ENCODE measurements around the gene WDR6.

Gene WDR6

DNA sequence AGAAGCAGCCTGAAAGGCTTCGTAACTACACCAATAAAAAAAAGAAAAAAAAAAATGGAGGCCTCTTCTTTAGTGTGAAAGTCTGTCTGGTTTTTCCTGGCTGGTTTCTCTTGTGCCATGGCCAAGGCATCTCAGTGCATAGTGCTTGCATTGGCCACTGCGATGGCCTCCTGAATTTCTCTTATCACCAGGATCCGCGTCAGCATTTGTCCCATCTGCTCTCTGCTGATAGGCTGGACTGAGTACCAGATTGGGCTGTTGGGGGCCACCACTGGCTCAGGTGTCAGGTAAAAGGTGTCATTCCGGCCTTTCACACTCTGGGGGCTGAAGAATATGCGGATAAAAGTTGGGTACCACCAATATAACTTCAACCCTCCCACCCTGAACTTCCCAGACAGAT lies 23.1 kb downstream of the WDR6 start:
- no peak for DNase-seq

DNA sequence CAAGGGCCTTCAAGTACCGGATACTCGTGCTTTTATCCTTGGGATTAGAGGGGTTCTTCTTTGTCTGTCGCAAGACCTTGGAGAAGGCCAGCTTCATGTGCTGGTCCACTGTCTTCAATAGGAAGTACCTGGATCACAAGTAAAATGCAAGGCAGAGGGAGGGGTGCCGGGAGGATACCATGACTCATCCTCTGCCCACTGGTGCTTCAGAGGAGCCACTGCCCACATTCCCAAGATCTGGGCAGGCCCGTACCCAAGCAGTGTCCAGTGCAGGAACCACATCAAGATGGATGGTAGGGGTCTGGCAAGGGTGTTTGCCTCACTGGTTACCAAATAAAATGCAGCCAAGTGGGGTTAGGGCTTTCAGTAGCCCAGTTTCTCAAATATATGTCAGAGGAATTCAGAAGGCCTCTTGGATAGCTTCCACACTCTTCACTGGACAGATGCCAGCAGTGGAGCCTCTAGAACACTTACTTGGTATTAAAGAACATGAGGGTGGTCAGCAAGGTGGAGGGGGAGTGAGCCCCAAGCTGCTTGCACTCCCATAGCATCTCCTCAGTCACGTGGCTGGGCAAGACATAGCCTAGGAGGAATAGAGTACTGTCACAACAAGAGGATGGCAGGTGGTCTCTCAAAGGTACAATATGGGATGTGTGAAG lies 25.6 kb downstream of the WDR6 start:
- DNase-seq, result peak; percentile 45

DNA sequence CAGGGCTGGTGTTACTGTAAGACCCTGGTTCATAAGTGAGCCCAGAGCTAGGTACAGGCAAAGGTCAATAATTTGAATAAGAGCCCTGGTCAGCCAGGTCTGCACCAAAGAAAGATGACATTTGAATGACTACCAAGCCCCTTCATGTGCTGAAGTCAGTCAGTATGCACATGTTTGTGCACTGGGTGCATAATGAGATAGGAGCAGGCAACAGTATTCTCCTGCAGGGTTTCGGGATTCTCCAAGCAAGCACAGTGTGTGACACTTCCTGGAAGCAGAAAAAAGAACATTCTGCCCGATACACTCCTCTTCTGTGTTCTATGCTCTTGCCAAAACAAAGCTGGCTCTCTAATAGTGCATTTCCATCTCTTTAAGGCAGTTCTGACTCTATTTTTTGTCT lies 27.5 kb downstream of the WDR6 start:
- DNase-seq, result no peak

DNA sequence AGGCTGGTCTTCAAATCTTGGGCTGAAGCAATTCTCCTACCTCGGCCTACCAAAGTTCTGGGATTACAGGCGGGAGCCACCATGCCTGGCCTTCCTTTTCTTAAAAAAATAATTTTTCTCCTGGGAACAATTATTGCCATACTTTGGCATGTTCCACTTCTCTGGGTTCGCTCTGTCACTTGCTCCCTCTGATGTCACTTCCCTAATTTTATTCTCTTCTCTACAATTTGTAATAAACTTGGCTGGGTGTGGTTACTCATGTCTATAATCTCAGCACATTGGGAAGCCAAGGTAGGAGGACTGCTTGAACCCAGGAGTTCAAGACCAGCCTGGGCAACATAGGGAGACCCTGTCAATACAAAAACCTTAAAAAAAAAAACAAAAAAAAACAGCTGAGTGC lies 28.1 kb downstream of the WDR6 start:
- no peak for DNase-seq

DNA sequence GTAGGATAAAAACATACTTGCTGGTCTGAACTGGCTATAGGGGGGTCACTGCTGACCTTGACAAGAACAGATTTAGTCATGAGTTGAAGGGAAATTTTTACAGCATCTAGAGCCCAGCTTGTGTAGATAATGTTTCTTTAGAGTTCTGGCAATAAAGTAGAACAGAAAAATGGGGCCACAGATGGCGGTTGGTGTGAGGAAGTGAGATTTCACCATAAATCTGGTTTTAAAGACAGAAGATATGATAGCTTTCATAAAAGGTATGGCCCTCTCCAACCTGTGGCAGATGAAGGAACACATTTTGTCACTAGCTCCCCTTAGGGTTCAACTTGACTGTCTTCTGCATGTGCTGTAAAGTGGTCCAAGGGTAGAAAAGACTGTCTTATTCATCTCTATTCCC lies 46.4 kb downstream of the WDR6 start:
- DNase-seq, result no peak

DNA sequence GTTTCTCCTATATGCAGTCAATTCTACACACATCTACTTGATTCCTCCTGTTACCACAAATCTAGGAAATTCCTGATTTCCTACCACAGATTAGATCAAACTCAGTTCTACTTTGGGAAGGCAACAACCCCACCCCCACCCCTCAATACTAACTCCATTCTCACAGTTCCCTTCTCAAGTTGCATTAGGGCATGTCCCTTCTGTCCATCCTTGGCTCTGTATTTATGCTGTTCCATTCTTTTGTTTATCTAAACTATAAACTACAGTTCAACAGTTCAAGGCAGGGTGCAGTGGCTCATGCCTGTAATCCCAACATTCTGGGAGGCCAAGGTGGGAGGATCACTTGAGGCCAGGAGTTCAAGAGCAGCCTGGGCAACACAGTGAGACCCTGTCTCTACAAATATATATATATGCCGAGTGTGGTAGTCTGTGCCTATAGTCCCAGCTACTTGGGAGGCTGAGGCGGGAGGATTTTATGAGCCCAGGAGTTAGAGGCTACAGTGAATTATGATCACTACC lies 47.2 kb downstream of the WDR6 start:
- DNase-seq, result no peak

DNA sequence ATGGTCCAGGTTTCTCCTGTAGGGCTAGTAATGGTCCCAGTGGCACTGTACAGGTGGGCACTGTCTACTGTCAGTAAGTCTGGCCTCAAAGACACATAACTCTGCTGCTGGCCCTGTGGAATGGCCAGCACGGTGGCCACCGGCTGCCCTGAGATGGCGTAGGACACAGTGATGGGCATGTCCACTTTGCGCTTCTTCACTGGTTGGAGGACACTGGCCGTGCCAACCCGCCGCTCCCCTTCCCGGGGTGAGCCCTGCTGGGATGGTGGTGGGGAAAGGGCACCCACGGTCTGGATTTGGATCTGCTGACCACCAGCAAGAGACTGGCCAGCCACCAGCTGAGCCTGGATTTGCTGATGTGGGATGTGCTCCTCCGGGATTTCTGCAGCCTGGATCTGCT lies 50.1 kb downstream of the WDR6 start:
- DNase-seq, result no peak

DNA sequence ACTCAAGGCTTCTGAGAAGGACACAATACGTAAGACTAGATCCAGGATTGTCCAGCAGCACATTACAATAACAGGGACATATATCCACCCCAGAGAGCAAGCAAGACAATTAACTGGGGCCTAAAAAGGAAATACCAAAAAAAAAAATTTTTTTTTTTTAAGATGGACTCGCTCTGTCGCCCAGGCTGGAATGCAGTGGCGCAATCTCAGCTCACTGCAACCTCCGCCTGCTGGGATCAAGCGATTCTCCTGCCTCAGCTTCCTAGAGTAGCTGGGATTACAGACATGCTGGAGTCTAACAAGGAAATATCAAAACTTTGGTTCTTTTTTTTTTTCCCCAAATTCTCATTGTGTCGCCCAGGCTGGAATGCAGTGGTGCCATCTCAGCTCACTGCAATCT lies 50.8 kb downstream of the WDR6 start:
- DNase-seq, result no peak
